ENCODE data around the gene CAMK2D.

GRCh38 chr4:113603911-113604310, 157.6 kb downstream of the CAMK2D start:
- TF ChIP-seq CTCF (IDR thresholded peaks at IDR 0.05 in 8 of 11, conservative IDR thresholded peaks at IDR 0.05 in 3 of 11) (no peak), POLR2A (IDR thresholded peaks at IDR 0.05) (no peak), POLR2AphosphoS5 (IDR thresholded peaks at IDR 0.05) (no peak)
